Gastrocnemius medialis (tissue), 4 donors: ENCODE results near the gene ACTN3. TPM values are rescaled to one million over a fixed set of nuclear protein-coding genes. Genes with fewer than 3 reads are reported as not detected.

Experiments used
- ATAC-seq, 2 donors: fragments of 150-250 bp; one replicate each; pipeline ENCODE4 v1.9.1; 2016
- DNase-seq, 2 donors: peaks; one replicate each; pipeline ENCODE4 v3.0.0-alpha.2; 2019
- H3K27ac ChIP-seq, 4 donors: fragments of 200-600 bp; sonication (generic); 1 replicate in 1 of 4; 2 replicates in 3 of 4; pipeline ENCODE4 v1.5.1; 2016 to 2018; ENCODE audit warnings: mild to moderate bottlenecking in 2 of 4, moderate library complexity in 1 of 4
- H3K27me3 ChIP-seq, 3 donors: fragments of 200-600 bp; sonication (generic) in 2 of 3; 1 replicate in 1 of 3; 2 replicates in 2 of 3; pipeline versions ENCODE4 v1.5.1 to v1.6.0; 2016 to 2019; ENCODE audit warnings: mild to moderate bottlenecking in 1 of 3, moderate library complexity in 1 of 3
- H3K36me3 ChIP-seq, 2 donors: fragments of 200-600 bp; sonication (generic) in 1 of 2; one replicate each; pipeline ENCODE4 v1.5.1; 2017 to 2018
- H3K4me1 ChIP-seq, 2 donors: fragments of 200-600 bp; sonication (generic) in 1 of 2; one replicate each; pipeline ENCODE4 v1.5.1; 2016 to 2017; ENCODE audit warnings: mild to moderate bottlenecking in 2 of 2
- H3K4me3 ChIP-seq, 4 donors: fragments of 200-600 bp; sonication (generic) in 3 of 4; 1 replicate in 1 of 4; 2 replicates in 3 of 4; pipeline ENCODE4 v1.5.1; 2016 to 2019; ENCODE audit warnings: mild to moderate bottlenecking in 2 of 4
- H3K9me3 ChIP-seq, 3 donors: fragments of 200-600 bp; sonication (generic) in 2 of 3; 1 replicate in 1 of 3; 2 replicates in 2 of 3; pipeline ENCODE4 v1.5.1; 2016 to 2019
- POLR2A ChIP-seq, 2 donors: fragments of 450-650 bp; IDR thresholded peaks; one replicate each; pipeline ENCODE4 v1.6.1; 2017; ENCODE audit warnings: antibody characterized with exemption in 2 of 2, mild to moderate bottlenecking in 2 of 2, moderate library complexity in 2 of 2
- in situ Hi-C, 4 donors: fragments of 200-750 bp; cut with MboI; loops; one replicate each; pipeline versions ENCODE4 v1.15.0 to v1.8.0; 2017; ENCODE audit warnings: low sequenced_read_pairs in 4 of 4
- intact Hi-C: fragments of 100-400 bp; cut with DNase I; formaldehyde crosslinking; loops from one replicate; pipeline ENCODE4 v1.15.1; 2023; ENCODE audit warnings: low total_unique reads
- total RNA-seq, 4 donors: library from RNA; depleted of rRNA; stranded (reverse); fragments of >200 nt; gene quantifications; one replicate each; pipeline versions ENCODE4 v1.1.0 to v1.2.3, GENCODE V29; 2016
- TF ChIP-seq, protein P1 (sequence below), 5 experiments: fragments of 450-650 bp in 3 of 5; fragments of 200-600 bp in 2 of 5; sonication (generic) in 2 of 5; IDR thresholded peaks in 4 of 5; conservative IDR thresholded peaks in 1 of 5; 1 replicate in 4 of 5; 2 replicates in 1 of 5; pipeline ENCODE4 v1.5.1; 2016 to 2019; ENCODE audit warnings: antibody characterized with exemption in 5 of 5, mild to moderate bottlenecking in 3 of 5, moderate library complexity in 3 of 5

Gene ACTN3
- total RNA-seq, 4 donors from 2014 or later = 0.85 to 2.4 (median 1.2) TPM

GRCh38 chr11:66561975-66562248 lies 15.2 kb downstream of the ACTN3 start:
- H3K27me3 ChIP-seq = peaks cover 0 to 6% (median 0%) of the 10 kb centered on the region in 3 donors
- TF ChIP-seq, protein P1, sequence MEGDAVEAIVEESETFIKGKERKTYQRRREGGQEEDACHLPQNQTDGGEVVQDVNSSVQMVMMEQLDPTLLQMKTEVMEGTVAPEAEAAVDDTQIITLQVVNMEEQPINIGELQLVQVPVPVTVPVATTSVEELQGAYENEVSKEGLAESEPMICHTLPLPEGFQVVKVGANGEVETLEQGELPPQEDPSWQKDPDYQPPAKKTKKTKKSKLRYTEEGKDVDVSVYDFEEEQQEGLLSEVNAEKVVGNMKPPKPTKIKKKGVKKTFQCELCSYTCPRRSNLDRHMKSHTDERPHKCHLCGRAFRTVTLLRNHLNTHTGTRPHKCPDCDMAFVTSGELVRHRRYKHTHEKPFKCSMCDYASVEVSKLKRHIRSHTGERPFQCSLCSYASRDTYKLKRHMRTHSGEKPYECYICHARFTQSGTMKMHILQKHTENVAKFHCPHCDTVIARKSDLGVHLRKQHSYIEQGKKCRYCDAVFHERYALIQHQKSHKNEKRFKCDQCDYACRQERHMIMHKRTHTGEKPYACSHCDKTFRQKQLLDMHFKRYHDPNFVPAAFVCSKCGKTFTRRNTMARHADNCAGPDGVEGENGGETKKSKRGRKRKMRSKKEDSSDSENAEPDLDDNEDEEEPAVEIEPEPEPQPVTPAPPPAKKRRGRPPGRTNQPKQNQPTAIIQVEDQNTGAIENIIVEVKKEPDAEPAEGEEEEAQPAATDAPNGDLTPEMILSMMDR (IDR thresholded peaks at IDR 0.05 in 4 of 5, conservative IDR thresholded peaks at IDR 0.05 in 1 of 5) = no peak
- TF ChIP-seq POLR2A (IDR thresholded peaks at IDR 0.05) = no peak
- intact Hi-C loops (no loop called here), in situ Hi-C loops (no loop called here)
- H3K27ac ChIP-seq = no peak overlapping the region
- no peak overlapping the region for H3K4me3 ChIP-seq
- H3K4me1 ChIP-seq = peaks cover 6 to 10% of the 10 kb centered on the region in 2 donors
- DNase-seq (no peak), ATAC-seq (no peak)
- H3K36me3 ChIP-seq = peaks cover 0 to 21% of the 10 kb centered on the region in 2 donors
- H3K9me3 ChIP-seq = no peaks in the 10 kb centered on the region

DNA sequence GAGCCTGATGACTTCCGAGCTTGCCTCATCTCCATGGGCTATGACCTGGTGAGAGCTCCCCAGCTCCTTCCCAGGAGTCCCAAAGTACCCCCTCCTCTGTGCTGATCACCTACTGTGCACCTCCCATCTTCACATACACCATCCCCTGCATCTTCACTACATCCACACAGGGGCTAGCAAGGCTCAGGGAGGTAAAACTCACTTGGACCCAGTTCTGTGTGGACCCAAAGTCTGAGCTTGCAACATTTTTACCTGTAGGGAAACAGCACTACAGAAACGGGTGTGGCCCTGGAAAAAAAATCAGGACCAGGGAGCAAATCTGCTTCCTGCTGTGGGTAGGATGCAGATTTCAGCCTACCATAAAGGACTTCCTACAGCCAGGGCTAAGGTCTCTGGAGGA lies 15.6 kb downstream of the ACTN3 start:
- ATAC-seq (no peak), DNase-seq (no peak)
- peaks cover 6 to 14% of the 10 kb centered on the region in 2 donors for H3K4me1 ChIP-seq
- in situ Hi-C loops = no loop called here
- no peak overlapping the region for H3K4me3 ChIP-seq
- H3K36me3 ChIP-seq = peaks cover 0 to 21% of the 10 kb centered on the region in 2 donors
- H3K27me3 ChIP-seq = peaks cover 0 to 6% (median 0%) of the 10 kb centered on the region in 3 donors
- H3K27ac ChIP-seq = no peak overlapping the region
- H3K9me3 ChIP-seq = no peaks in the 10 kb centered on the region
- TF ChIP-seq, protein P1 (IDR thresholded peaks at IDR 0.05 in 4 of 5, conservative IDR thresholded peaks at IDR 0.05 in 1 of 5) = no peak
- no peak for TF ChIP-seq POLR2A (IDR thresholded peaks at IDR 0.05)
- intact Hi-C loops = no loop called here

GRCh38 chr11:66562907-66563583 lies 16.3 kb downstream of the ACTN3 start:
- peaks cover 0 to 21% of the 10 kb centered on the region in 2 donors for H3K36me3 ChIP-seq
- no peak overlapping the region for H3K4me3 ChIP-seq
- H3K27ac ChIP-seq = no peak overlapping the region
- in situ Hi-C loops (no loop called here), intact Hi-C loops (no loop called here)
- TF ChIP-seq, protein P1 (IDR thresholded peaks at IDR 0.05 in 4 of 5, conservative IDR thresholded peaks at IDR 0.05 in 1 of 5) = no peak
- no peak for TF ChIP-seq POLR2A (IDR thresholded peaks at IDR 0.05)
- H3K9me3 ChIP-seq = no peaks in the 10 kb centered on the region
- H3K4me1 ChIP-seq = peaks cover 6 to 21% of the 10 kb centered on the region in 2 donors
- no peak for DNase-seq
- no peak for ATAC-seq
- peaks cover 0 to 2% (median 0%) of the 10 kb centered on the region in 3 donors for H3K27me3 ChIP-seq

- Histone ChIP-seq H3K9me3 (no peaks in the 10 kb centered on the region), H3K4me1 (peaks cover 6 to 19% of the 10 kb centered on the region in 2 donors), H3K27me3 (no peaks in the 10 kb centered on the region), H3K36me3 (peaks cover 0 to 21% of the 10 kb centered on the region in 2 donors), H3K4me3 (no peak overlapping the region), H3K27ac (no peak overlapping the region)
- no peak for TF ChIP-seq POLR2A (IDR thresholded peaks at IDR 0.05)
- TF ChIP-seq, protein P1 (IDR thresholded peaks at IDR 0.05 in 4 of 5, conservative IDR thresholded peaks at IDR 0.05 in 1 of 5) = no peak
- no peak for ATAC-seq
- DNase-seq = no peak
- in situ Hi-C loops (no loop called here), intact Hi-C loops (no loop called here)
These were observed 17.1 kb downstream of the ACTN3 start for GRCh38 chr11:66563832-66564231.

DNA sequence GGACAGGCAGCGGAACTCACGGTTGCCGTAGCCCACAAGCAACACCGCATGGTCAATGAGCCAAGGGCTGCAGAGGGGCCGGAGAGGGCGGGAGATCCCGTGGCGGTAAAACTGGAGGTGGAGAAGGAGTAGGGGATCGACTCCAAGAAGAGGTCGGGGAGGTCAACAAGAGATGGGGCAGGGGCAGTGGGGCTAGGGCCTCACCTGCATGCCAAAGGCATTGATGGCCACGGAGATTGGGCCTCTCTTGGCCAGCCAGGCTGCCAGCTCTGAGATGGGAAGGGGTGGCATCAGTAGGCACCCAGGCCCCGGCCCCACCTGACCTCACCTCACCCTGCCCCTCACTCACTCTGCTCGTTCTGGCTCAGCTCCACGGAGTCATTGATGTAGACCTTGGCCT lies 17.8 kb downstream of the ACTN3 start:
- Histone ChIP-seq H3K4me3 (no peak overlapping the region), H3K4me1 (peaks cover 5 to 12% of the 10 kb centered on the region in 2 donors), H3K9me3 (no peaks in the 10 kb centered on the region), H3K36me3 (peaks cover 0 to 21% of the 10 kb centered on the region in 2 donors), H3K27me3 (no peaks in the 10 kb centered on the region), H3K27ac (no peak overlapping the region)
- in situ Hi-C loops (no loop called here), intact Hi-C loops (no loop called here)
- no peak for DNase-seq
- TF ChIP-seq, protein P1 (IDR thresholded peaks at IDR 0.05 in 4 of 5, conservative IDR thresholded peaks at IDR 0.05 in 1 of 5) = no peak
- no peak for TF ChIP-seq POLR2A (IDR thresholded peaks at IDR 0.05)
- no peak for ATAC-seq
